ENCODE results near the gene SPCS1.

GRCh38 chr3:52689151-52689550 lies 16.8 kb upstream of the SPCS1 start:
- no peak for TF ChIP-seq EZH2 (IDR thresholded peaks at IDR 0.05; ENCODE audit: low read length)
- TF ChIP-seq CTCF (optimal IDR thresholded peaks at IDR 0.05 in 1 of 3, IDR thresholded peaks at IDR 0.05 in 1 of 3, conservative IDR thresholded peaks at IDR 0.05 in 1 of 3; ENCODE audit: extremely low read depth in 1 of 3, insufficient read depth in 2 of 3, low read length in 3 of 3) = no peak

Measured in keratinocyte (primary cell).